Urothelium cell line (cell line): ENCODE results near the gene ERFL.
"Not testable (repeated sequence)": the region's sequence is repeated elsewhere in the genome, so short reads cannot be mapped to it uniquely, and the experiment has no call there.

Experiments
- DNase-seq: peaks from one replicate; pipeline ENCODE4 v3.0.0; 2011; ENCODE audit warnings: low spot score, mixed read lengths
- FAIRE-seq: peaks from 2 replicates; lab custom pipeline; 2011; peaks lifted over from hg19 to GRCh38; lab: Jason Lieb, UNC

The ERFL gene

GRCh38 chr19:41914424-41914834 lies 13.8 kb downstream of the ERFL start:
- FAIRE-seq, result not testable (repeated sequence)

GRCh38 chr19:41913538-41914423 lies 14.5 kb downstream of the ERFL start:
- DNase-seq, result no peak
- FAIRE-seq, result no peak

More at GRCh38 chr19:41914424-41914834, 13.8 kb downstream of the ERFL start:
- DNase-seq, result not testable (repeated sequence)

GRCh38 chr19:41912899-41913537 lies 15.2 kb downstream of the ERFL start:
- DNase-seq (no peak), FAIRE-seq (no peak)

- FAIRE-seq (no peak), DNase-seq (no peak)
These were observed 16.1 kb downstream of the ERFL start for GRCh38 chr19:41911889-41912731.

- DNase-seq (no peak), FAIRE-seq (no peak)
These were observed 17.0 kb downstream of the ERFL start for GRCh38 chr19:41910992-41911888.

- DNase-seq, result no peak
- no peak for FAIRE-seq
These were observed 17.8 kb downstream of the ERFL start for GRCh38 chr19:41910240-41910991.

GRCh38 chr19:41909706-41910105 lies 18.5 kb downstream of the ERFL start:
- DNase-seq (no peak), FAIRE-seq (no peak)

- no peak for DNase-seq
These were observed 19.4 kb downstream of the ERFL start for GRCh38 chr19:41908724-41909464.

GRCh38 chr19:41907994-41908615 lies 20.1 kb downstream of the ERFL start:
- no peak for DNase-seq

More at GRCh38 chr19:41908724-41909464, 19.4 kb downstream of the ERFL start:
- no peak for FAIRE-seq

GRCh38 chr19:41906916-41907680 lies 21.2 kb downstream of the ERFL start:
- FAIRE-seq (no peak), DNase-seq (no peak)

More at GRCh38 chr19:41907994-41908615, 20.1 kb downstream of the ERFL start:
- no peak for FAIRE-seq

- DNase-seq (no peak), FAIRE-seq (no peak)
These were observed 22.0 kb downstream of the ERFL start for GRCh38 chr19:41906271-41906670.

- peak; percentile 46 for FAIRE-seq
- DNase-seq, result no peak
These were observed 22.8 kb downstream of the ERFL start for GRCh38 chr19:41905273-41906002.

- no peak for FAIRE-seq
- no peak for DNase-seq
These were observed 24.0 kb downstream of the ERFL start for GRCh38 chr19:41904118-41904870.

GRCh38 chr19:41903193-41903953 lies 24.9 kb downstream of the ERFL start:
- no peak for FAIRE-seq
- DNase-seq, result no peak

- no peak for FAIRE-seq
- DNase-seq, result no peak
These were observed 25.7 kb downstream of the ERFL start for GRCh38 chr19:41902594-41902993.
